Upper lobe of right lung (tissue), 1 donor: ENCODE data around the gene KCNJ14. TPM values are rescaled to one million over a fixed set of nuclear protein-coding genes. Genes with fewer than 3 reads are reported as not detected.

Experiments
- ATAC-seq: fragments of 200-7000 bp; cut with Tn5 transposase; one replicate; pipeline ENCODE4 v1.9.1; 2020; ENCODE audit warnings: mild to moderate bottlenecking, moderate library complexity
- DNase-seq: peaks from one replicate; pipeline ENCODE4 v3.0.0-alpha.2; 2020
- H3K27ac ChIP-seq: fragments of 200-600 bp; one replicate; pipeline ENCODE4 v1.8.0; 2022
- H3K27me3 ChIP-seq: fragments of 200-600 bp; one replicate; pipeline ENCODE4 v1.8.0; 2022; ENCODE audit warnings: mild to moderate bottlenecking
- H3K36me3 ChIP-seq: fragments of 200-600 bp; one replicate; pipeline ENCODE4 v1.8.0; 2022
- H3K4me1 ChIP-seq: fragments of 200-600 bp; one replicate; pipeline ENCODE4 v1.8.0; 2022
- H3K4me3 ChIP-seq: fragments of 200-600 bp; one replicate; pipeline ENCODE4 v1.8.0; 2022; ENCODE audit warnings: mild to moderate bottlenecking
- H3K9me3 ChIP-seq: fragments of 200-600 bp; one replicate; pipeline ENCODE4 v1.8.0; 2022
- CTCF ChIP-seq: fragments of 200-600 bp; IDR thresholded peaks from one replicate; pipeline ENCODE4 v1.8.0; 2022; ENCODE audit warnings: antibody characterized with exemption
- intact Hi-C: fragments of 100-400 bp; cut with DNase I; formaldehyde crosslinking; loops from one replicate; pipeline ENCODE4 v1.11.0; 2022
- total RNA-seq: library from RNA; stranded (reverse); fragmentation: NEBNext Ultra II Directional; extraction: Animal tissue kit (Norgen Biotek cat#: 25700); gene quantifications from one replicate; pipeline ENCODE4 v1.2.1, GENCODE V29; 2021
- donor health status: DM: no; HTN: yes; CAD: no; lungs with severe emphysema.

KCNJ14 gene
- total RNA-seq, 1 donor from 2014 or later: 1.1 TPM

GRCh38 chr19:48513289-48514122, 58.1 kb downstream of the KCNJ14 start:
- intact Hi-C loops: no loop called here
- H3K4me3 ChIP-seq: peak overlapping the region; percentile 63
- H3K27me3 ChIP-seq: peaks cover 30% of the 10 kb centered on the region
- H3K27ac ChIP-seq: no peak overlapping the region
- H3K4me1 ChIP-seq: peaks cover 12% of the 10 kb centered on the region
- DNase-seq (peak; percentile 82), ATAC-seq (peak; percentile 88)
- no peaks in the 10 kb centered on the region for H3K36me3 ChIP-seq
- TF ChIP-seq CTCF: no peak
- H3K9me3 ChIP-seq: no peaks in the 10 kb centered on the region

- peaks cover 12% of the 10 kb centered on the region for H3K4me1 ChIP-seq
- TF ChIP-seq CTCF: no peak
- H3K27ac ChIP-seq: no peak overlapping the region
- H3K4me3 ChIP-seq: peak overlapping the region; percentile 63
- no peaks in the 10 kb centered on the region for H3K36me3 ChIP-seq
- H3K9me3 ChIP-seq: no peaks in the 10 kb centered on the region
- DNase-seq: no peak
- intact Hi-C loops: no loop called here
- ATAC-seq: no peak
- H3K27me3 ChIP-seq: peaks cover 30% of the 10 kb centered on the region
These were observed 58.7 kb downstream of the KCNJ14 start for GRCh38 chr19:48514123-48514458.

- no peak for ATAC-seq
- intact Hi-C loops: no loop called here
- no peak overlapping the region for H3K27ac ChIP-seq
- H3K36me3 ChIP-seq: no peaks in the 10 kb centered on the region
- H3K4me1 ChIP-seq: peaks cover 8% of the 10 kb centered on the region
- peaks cover 21% of the 10 kb centered on the region for H3K27me3 ChIP-seq
- TF ChIP-seq CTCF: no peak
- DNase-seq: no peak
- H3K9me3 ChIP-seq: no peaks in the 10 kb centered on the region
- H3K4me3 ChIP-seq: no peak overlapping the region
These were observed 61.2 kb downstream of the KCNJ14 start for GRCh38 chr19:48516536-48516935.

Other genes with a start within 250 kb of the KCNJ14 start
- gene CARD8, start 199.7 kb upstream of the KCNJ14 start, total RNA-seq: 88.2 TPM
- 1.8 TPM for gene ZNF114, start 185.5 kb upstream of the KCNJ14 start, total RNA-seq
- gene EMP3, start 130.0 kb upstream of the KCNJ14 start, total RNA-seq: 87.8 TPM
- gene TMEM143, start 91.6 kb upstream of the KCNJ14 start, total RNA-seq: 10.7 TPM
- gene SYNGR4, start 91.2 kb upstream of the KCNJ14 start, total RNA-seq: not detected
- gene KDELR1, start 64.0 kb upstream of the KCNJ14 start, total RNA-seq: 138 TPM
- 0.61 TPM for gene GRIN2D, start 61.9 kb upstream of the KCNJ14 start, total RNA-seq
- 27.1 TPM for gene GRWD1, start 9.6 kb upstream of the KCNJ14 start, total RNA-seq
- 60.7 TPM for gene CYTH2, start 13.8 kb downstream of the KCNJ14 start, total RNA-seq
- 7.1 TPM for gene LMTK3, start 56.3 kb downstream of the KCNJ14 start, total RNA-seq
- gene SULT2B1, start 96.6 kb downstream of the KCNJ14 start, total RNA-seq: 20.4 TPM
- gene SPACA4, start 151.2 kb downstream of the KCNJ14 start, total RNA-seq: 0.98 TPM
- 31.1 TPM for gene FAM83E, start 159.5 kb downstream of the KCNJ14 start, total RNA-seq
- gene RPL18, start 163.6 kb downstream of the KCNJ14 start, total RNA-seq: 1,025 TPM
- 23.3 TPM for gene SPHK2, start 163.9 kb downstream of the KCNJ14 start, total RNA-seq
- 17.7 TPM for gene DBP, start 181.8 kb downstream of the KCNJ14 start, total RNA-seq
- gene CA11, start 190.6 kb downstream of the KCNJ14 start, total RNA-seq: 9.5 TPM
- gene NTN5, start 217.4 kb downstream of the KCNJ14 start, total RNA-seq: 1.2 TPM
- gene FUT2, start 240.4 kb downstream of the KCNJ14 start, total RNA-seq: 0.81 TPM